Measurements from ENCODE around the gene MED22. TPM values are rescaled to one million over a fixed set of nuclear protein-coding genes. Genes with fewer than 3 reads are reported as not detected.

Gene MED22
- total RNA-seq, 2 experiments from 2014 or later, result 18.4 to 21.5 TPM

Other genes starting within 250 kb of the MED22 start
- gene RALGDS, start 226.9 kb downstream of the MED22 start, total RNA-seq, result 10 to 100 TPM; 29.5 to 32.5 TPM
- gene GBGT1, start 184.2 kb downstream of the MED22 start, total RNA-seq, result 1 to 10 TPM; 3.9 to 4.7 TPM
- not detected for gene OBP2B, start 138.9 kb downstream of the MED22 start, total RNA-seq
- gene ABO, start 72.9 kb downstream of the MED22 start, total RNA-seq, result not detected
- 10 to 100 TPM; 13.6 to 13.8 TPM for gene SURF6, start 11.9 kb downstream of the MED22 start, total RNA-seq
- gene RPL7A, start 87 bp upstream of the MED22 start, total RNA-seq, result 1,000 to 10,000 TPM; 3,985 to 4,111 TPM
- gene SURF1, start 8.4 kb upstream of the MED22 start, total RNA-seq, result 10 to 100 TPM; 24.9 to 27.8 TPM
- gene SURF2, start 8.4 kb upstream of the MED22 start, total RNA-seq, result 10 to 100 TPM; 15.0 to 16.2 TPM
- gene SURF4, start 27.9 kb upstream of the MED22 start, total RNA-seq, result 100 to 1,000 TPM; 299 to 302 TPM
- under 1 TPM; 0.35 to 0.41 TPM for gene STKLD1, start 28.2 kb upstream of the MED22 start, total RNA-seq
- gene REXO4, start 69.9 kb upstream of the MED22 start, total RNA-seq, result 10 to 100 TPM; 22.5 to 27.0 TPM
- 1 to 10 TPM; 3.0 to 3.2 TPM for gene ADAMTS13, start 74.2 kb upstream of the MED22 start, total RNA-seq
- under 1 TPM; 0.35 to 0.45 TPM for gene CACFD1, start 111.8 kb upstream of the MED22 start, total RNA-seq
- under 1 TPM; 0.62 to 0.83 TPM for gene SLC2A6, start 131.0 kb upstream of the MED22 start, total RNA-seq
- not detected for gene MYMK, start 176.8 kb upstream of the MED22 start, total RNA-seq
- gene ADAMTSL2, start 186.6 kb upstream of the MED22 start, total RNA-seq, result under 1 TPM; 0.14 to 0.17 TPM